Measurements from ENCODE around the gene PRDM15.

- TF ChIP-seq CTCF (IDR thresholded peaks at IDR 0.05; ENCODE audit: low read depth, low read length) (no peak), EZH2phosphoT487 (IDR thresholded peaks at IDR 0.05; ENCODE audit: low read depth) (no peak)
These were observed 30.6 kb downstream of the PRDM15 start for GRCh38 chr21:41848533-41848932.

Data from OCI-LY3 (cell line).